ENCODE results near the gene FLYWCH1.
A peak's percentile ranks its signal among the peaks of the same experiment; 100 is the strongest.

DNA sequence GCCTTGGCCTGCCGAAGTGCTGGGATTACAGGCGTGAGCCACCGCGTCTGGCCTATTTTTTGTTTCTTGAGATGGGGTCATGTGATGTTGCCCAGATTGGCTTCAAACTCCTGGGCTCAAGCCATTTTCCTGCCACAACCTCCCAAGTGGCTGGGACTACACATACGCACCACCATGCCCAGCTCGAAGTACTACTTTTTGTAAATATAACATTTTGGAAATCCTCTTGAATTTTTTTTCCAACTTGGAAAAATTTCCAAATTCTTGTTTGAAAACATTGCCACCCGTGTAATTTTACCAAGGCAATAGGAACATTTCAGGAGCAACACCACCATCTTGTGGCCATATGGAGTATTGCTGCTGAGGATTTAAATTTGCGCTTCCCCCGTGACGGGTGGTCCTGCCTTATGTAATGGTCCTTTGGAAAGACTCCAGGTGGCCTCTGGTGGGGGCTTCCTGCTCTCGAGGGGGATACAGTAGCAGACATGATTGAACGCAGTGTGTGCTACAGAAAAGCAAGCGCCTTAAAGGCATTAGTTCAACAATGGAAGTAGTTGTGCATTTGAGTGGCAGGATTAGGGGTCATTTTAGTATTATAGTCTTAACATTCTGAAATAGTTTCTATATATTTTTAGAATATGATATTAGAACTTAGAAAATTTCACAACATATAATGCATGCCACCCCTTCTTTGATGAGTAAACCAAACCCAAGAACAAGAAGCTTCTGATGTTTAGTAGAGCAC lies 8.0 kb downstream of the FLYWCH1 start:
- TF ChIP-seq, protein P1, sequence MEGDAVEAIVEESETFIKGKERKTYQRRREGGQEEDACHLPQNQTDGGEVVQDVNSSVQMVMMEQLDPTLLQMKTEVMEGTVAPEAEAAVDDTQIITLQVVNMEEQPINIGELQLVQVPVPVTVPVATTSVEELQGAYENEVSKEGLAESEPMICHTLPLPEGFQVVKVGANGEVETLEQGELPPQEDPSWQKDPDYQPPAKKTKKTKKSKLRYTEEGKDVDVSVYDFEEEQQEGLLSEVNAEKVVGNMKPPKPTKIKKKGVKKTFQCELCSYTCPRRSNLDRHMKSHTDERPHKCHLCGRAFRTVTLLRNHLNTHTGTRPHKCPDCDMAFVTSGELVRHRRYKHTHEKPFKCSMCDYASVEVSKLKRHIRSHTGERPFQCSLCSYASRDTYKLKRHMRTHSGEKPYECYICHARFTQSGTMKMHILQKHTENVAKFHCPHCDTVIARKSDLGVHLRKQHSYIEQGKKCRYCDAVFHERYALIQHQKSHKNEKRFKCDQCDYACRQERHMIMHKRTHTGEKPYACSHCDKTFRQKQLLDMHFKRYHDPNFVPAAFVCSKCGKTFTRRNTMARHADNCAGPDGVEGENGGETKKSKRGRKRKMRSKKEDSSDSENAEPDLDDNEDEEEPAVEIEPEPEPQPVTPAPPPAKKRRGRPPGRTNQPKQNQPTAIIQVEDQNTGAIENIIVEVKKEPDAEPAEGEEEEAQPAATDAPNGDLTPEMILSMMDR (IDR thresholded peaks at IDR 0.05; ENCODE audit: control extremely low read depth in 1 of 3, insufficient read depth in 1 of 3, low read depth in 1 of 3, low read length in 3 of 3): peak; percentile 55 to 85 (median 76)
- TF ChIP-seq, protein P2, sequence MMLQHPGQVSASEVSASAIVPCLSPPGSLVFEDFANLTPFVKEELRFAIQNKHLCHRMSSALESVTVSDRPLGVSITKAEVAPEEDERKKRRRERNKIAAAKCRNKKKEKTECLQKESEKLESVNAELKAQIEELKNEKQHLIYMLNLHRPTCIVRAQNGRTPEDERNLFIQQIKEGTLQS (IDR thresholded peaks at IDR 0.05; ENCODE audit: insufficient read depth, low read depth, low read length): no peak
- TF ChIP-seq EP300 (IDR thresholded peaks at IDR 0.05; ENCODE audit: borderline replicate concordance in 1 of 2, low read depth in 2 of 2, low read length in 2 of 2): no peak
- TF ChIP-seq MAFK (IDR thresholded peaks at IDR 0.05; ENCODE audit: low read depth, low read length): no peak

All from H1 (cell line).